ENCODE measurements around the gene FOXI1.

The FOXI1 gene

DNA sequence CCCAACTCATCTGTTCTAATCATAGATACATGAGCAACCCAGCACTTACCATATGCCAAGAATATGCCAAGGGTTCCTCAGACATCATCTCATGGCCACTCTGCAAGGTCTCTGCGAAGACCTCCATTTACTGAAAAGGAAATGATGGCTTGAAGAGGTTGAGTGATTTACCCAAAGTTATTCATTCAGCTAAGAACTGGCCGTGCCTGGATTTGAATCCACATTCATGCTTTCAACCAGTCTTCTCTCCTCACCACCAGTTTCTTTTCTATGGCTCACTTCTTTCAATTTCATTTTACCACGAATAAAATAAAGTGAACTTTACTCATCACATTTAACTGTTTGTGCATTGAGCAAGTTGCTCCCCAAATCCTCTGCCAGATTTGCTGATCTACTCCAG, 27.2 kb upstream of the FOXI1 start:
- no peak for DNase-seq (ENCODE audit: extremely low read depth, low read depth)
- TF ChIP-seq, protein P1, sequence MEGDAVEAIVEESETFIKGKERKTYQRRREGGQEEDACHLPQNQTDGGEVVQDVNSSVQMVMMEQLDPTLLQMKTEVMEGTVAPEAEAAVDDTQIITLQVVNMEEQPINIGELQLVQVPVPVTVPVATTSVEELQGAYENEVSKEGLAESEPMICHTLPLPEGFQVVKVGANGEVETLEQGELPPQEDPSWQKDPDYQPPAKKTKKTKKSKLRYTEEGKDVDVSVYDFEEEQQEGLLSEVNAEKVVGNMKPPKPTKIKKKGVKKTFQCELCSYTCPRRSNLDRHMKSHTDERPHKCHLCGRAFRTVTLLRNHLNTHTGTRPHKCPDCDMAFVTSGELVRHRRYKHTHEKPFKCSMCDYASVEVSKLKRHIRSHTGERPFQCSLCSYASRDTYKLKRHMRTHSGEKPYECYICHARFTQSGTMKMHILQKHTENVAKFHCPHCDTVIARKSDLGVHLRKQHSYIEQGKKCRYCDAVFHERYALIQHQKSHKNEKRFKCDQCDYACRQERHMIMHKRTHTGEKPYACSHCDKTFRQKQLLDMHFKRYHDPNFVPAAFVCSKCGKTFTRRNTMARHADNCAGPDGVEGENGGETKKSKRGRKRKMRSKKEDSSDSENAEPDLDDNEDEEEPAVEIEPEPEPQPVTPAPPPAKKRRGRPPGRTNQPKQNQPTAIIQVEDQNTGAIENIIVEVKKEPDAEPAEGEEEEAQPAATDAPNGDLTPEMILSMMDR (IDR thresholded peaks at IDR 0.05; ENCODE audit: low read depth, low read length) = no peak

DNA sequence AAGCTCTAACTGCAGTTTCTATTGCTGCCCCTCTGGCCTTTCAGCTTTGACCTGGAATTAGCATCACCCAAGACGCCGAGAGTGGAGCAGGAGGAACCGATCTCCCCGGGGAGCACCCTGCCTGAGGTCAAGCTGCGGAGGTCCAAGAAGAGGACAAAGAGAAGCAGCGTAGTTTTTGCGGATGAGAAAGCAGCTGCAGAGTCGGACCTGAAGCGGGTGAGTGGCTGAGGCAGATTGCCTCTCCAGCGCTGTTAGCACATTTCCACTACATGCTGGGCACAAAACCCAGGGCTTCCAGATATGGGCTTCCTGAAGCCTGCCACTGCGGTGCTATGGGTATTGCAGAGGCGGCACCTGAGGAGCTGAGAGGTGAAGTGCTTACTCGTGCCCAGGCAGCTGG, 26.8 kb upstream of the FOXI1 start:
- no peak for DNase-seq (ENCODE audit: extremely low read depth, low read depth)
- TF ChIP-seq, protein P1 (IDR thresholded peaks at IDR 0.05; ENCODE audit: low read depth, low read length) = no peak

DNA sequence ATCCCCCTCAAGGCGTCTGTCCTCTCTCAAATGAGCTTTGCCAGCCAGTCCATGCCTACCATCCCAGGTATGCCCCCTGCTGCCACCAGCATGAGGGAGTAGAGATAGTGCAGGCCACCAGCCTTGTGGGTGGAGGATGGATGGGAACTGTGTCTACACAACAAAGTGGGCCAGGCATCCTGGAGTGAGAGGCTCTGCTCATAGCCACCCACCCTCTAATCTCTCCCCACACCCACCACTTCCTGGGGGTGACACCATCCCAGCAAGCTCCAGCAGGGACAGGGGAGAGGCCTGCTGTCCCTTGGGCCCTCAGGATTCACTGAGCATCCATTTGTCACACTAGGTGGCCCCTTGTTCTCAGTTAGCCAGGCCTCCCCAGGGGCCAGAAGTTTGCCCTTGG, 25.5 kb upstream of the FOXI1 start:
- no peak for DNase-seq (ENCODE audit: extremely low read depth, low read depth)
- TF ChIP-seq, protein P1 (IDR thresholded peaks at IDR 0.05; ENCODE audit: low read depth, low read length) = no peak

DNA sequence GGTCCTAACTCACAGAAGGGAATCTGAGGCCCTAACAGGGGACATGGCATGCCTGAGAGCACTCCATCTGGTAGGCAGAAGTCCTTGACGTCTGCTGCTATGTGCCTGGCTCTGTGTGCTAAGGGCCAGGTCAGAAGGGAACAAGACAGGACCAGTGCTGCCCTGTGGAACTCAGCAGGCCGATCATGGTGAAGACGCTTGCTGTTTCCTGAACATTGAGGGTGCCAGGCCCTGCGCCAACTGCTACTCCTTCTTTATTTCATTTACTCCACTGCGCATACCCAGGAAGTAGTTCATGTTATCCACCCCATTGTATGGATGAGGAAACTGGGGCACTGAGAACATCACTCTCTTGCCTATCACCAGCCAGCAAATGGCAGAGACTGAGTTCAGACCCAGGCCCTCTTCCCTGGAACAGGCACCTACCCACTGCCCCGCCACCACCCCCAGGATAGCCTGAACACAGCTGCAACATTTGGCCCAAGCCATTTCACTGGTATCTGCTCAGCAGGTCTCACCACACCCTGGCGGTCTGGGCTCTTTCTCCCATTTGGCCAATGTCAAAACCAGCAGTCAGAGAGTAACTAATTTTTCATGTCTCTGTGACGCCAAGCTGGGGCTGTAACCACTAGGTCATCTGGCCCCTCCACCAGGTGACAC, 24.8 kb upstream of the FOXI1 start:
- DNase-seq (ENCODE audit: extremely low read depth, low read depth) = no peak
- TF ChIP-seq, protein P1 (IDR thresholded peaks at IDR 0.05; ENCODE audit: low read depth, low read length) = no peak

DNA sequence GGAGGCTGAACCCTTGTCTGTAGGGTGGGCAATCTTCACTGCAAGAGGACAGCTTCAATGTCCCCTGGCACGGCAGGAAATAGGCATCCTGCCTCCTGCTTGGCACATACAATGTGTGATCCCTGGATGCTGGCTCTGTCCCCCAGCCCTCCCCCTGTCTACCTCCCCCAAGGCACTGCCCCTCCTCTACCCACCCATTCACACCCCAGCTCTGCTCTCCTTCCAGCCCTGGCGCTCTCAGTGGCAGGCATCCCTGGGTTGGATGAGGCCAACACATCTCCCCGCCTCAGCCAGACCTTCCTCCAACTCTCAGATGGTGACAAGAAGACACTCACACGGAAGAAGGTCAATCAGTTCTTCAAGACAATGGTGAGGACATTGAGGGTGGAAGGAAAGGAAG, 24.1 kb upstream of the FOXI1 start:
- no peak for DNase-seq (ENCODE audit: extremely low read depth, low read depth)
- TF ChIP-seq, protein P1 (IDR thresholded peaks at IDR 0.05; ENCODE audit: low read depth, low read length) = no peak

DNA sequence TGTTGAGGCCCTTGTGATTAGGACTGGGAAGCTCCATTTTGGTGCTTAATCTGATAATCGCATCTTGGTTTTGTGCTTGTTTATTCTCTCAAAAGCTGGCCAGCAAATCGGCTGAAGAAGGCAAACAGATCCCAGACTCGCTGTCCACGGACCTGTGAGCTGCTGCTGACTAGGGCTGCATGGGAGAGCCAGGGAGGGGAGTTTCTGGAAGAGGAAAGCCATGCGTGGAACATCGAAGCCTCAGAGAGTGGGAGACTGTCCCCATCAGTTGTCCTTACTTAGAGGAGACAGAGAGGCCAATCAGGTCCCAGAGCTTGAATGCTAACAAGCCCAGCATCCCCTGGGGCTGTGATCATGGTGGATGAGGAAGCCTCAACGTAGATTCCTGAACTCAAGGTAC, 23.0 kb upstream of the FOXI1 start:
- TF ChIP-seq, protein P1 (IDR thresholded peaks at IDR 0.05; ENCODE audit: low read depth, low read length) = no peak
- DNase-seq (ENCODE audit: extremely low read depth, low read depth) = no peak

DNA sequence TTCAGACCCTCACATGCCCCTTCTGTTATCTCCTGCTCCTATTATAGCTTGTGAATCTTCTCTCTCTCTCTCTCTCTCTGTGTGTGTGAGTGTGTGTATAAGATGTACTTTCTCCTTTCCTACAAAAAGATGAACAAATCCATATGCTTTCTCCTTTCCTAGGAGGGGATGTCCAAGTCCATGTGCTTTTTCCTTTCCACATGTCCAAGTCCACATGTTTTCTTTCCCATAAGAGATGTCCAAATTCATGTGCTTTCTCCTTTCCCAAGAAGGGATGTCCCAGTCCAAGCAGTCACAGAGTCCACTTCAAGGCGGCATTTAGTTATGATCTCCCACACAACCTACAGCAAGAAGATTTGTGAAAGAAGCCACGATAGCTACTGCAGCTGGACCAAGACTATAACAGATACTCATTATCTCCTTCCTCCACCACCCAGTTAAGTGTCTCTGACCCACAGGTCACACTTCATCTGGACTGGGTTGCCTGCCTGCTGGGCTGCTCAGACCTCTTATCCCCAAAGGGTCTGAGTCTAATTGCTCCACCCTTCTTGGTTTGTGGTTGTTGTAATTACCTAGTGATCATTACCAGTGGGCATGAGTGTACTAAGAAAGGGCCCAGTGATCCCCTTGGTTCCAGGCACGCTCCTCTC, 18.4 kb upstream of the FOXI1 start:
- DNase-seq (ENCODE audit: extremely low read depth, low read depth) = no peak
- TF ChIP-seq, protein P1 (IDR thresholded peaks at IDR 0.05; ENCODE audit: low read depth, low read length) = no peak

Data from AG09319 (cell line).